GM13976 (cell line): ENCODE results near the gene TSG101.

Experiments used
- DNase-seq: peaks from one replicate; pipeline ENCODE4 v3.0.0; 2012; ENCODE audit warnings: low spot score
- in situ Hi-C: fragments of 300-500 bp; cut with MboI; formaldehyde crosslinking; loops from one replicate; pipeline ENCODE4 v1.12.0; 2022; ENCODE audit warnings: low sequenced_read_pairs, mixed read lengths, inconsistent platforms; ENCODE audit not compliant: unreplicated experiment
- TF ChIP-seq, protein P1 (sequence below): IDR thresholded peaks from 2 replicates; pipeline ENCODE4 v1.5.1; 2012; ENCODE audit warnings: borderline replicate concordance, mild to moderate bottlenecking; ENCODE audit not compliant: insufficient read depth; ENCODE audit errors: extremely low read depth, missing control alignments, control extremely low read depth

The TSG101 gene

DNA sequence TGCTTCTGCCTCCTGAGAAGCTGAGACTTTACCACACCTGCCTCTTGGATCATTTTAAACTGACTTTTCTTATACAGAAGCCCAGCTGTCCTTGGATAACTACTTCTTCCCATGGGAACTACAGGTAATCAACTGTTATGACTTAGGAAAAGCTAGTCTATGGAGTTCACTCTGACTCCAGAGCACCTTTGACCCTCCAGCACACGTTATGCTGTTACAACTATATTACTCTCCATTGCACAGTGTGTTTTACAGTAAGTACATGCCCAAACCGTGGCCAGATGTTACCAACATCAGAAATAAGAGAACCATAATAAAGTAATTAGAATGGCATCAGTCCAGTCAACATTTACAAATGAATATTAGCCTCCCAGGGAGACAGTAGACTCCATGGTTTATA is 21.3 kb upstream of the TSG101 start:
- in situ Hi-C loops = loop anchor here (10.0 kb wide), 1 partner anchor 207 kb away; no protein-coding TSS in a partner anchor
- TF ChIP-seq, protein P1, sequence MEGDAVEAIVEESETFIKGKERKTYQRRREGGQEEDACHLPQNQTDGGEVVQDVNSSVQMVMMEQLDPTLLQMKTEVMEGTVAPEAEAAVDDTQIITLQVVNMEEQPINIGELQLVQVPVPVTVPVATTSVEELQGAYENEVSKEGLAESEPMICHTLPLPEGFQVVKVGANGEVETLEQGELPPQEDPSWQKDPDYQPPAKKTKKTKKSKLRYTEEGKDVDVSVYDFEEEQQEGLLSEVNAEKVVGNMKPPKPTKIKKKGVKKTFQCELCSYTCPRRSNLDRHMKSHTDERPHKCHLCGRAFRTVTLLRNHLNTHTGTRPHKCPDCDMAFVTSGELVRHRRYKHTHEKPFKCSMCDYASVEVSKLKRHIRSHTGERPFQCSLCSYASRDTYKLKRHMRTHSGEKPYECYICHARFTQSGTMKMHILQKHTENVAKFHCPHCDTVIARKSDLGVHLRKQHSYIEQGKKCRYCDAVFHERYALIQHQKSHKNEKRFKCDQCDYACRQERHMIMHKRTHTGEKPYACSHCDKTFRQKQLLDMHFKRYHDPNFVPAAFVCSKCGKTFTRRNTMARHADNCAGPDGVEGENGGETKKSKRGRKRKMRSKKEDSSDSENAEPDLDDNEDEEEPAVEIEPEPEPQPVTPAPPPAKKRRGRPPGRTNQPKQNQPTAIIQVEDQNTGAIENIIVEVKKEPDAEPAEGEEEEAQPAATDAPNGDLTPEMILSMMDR = no peak
- no peak for DNase-seq

DNA sequence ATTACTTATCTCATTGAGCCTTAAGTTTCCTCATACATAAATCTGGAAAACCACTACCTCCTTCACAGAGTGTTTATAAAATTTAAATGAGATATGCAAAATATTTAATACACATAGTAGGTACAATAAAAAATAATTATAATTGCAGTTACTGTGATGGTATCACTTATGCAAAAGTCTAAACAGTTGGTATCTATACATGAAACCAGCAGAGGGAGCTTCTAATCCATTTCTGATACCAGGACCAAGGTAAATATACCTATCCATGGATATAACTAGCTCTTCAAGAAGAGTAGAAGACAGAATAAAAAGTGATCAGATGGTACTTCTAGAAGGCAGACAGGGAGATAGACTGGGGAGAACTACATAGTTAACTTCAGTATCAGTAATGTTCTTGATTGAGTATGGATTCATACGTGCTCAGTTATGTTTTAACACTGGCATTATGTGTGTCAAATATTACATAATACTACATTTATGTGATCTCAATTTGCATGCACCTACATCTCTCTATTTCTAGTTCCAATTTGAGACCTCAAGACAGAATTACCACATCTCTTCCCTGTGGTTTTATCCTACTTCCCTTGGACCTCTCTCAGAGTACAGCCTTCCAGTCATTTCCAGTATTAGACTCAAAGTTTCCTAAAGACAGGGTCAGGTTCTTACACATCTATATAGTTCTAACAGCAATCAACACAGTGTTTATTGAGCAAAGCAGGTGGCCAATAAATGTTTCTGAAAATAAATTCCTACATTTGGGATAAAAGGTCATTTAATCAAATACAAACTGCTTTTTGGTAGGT is 13.7 kb upstream of the TSG101 start:
- peak; percentile 54 for DNase-seq
- TF ChIP-seq, protein P1 = peak; percentile 23
- in situ Hi-C loops = loop anchor here (10.0 kb wide), 1 partner anchor 214 kb away; no protein-coding TSS in a partner anchor

DNA sequence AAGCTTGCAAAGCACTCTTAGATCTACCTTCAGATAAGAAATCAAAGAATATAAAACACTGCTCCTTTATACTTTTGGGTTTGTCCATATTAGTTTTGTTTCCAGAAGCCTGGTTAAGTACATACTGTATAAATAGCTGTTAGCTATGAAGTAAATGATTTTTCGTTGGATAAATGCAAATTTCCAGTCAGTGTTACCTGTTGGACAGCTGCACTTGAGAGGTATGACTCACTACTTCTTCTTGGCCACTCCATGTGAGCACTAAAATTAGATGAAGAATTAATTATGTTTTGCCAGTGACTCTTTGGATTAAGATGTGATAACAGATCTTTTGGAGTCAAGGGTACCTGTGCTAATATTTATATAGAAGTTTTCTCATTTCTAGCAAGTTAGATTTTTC is 9.5 kb upstream of the TSG101 start:
- no peak for DNase-seq
- TF ChIP-seq, protein P1 = no peak
- in situ Hi-C loops = no loop called here

DNA sequence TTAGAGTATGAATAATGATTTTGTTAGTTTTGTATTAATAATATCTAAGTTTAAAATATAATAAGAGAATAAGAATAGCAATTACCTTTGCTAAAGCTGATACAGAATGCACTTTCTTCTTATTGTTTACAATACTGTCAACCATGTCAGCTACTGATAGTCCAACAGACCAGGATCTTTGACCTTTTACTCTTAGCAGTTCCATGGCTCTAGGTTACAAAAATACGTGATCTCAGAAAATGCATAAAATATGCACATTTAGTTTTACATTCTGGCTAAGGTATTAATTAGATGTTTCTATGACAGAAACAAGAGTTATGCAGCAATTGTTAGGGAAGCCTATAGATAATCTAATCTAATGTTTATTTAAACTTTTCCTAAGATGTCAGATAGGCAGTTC is 7.5 kb upstream of the TSG101 start:
- in situ Hi-C loops = no loop called here
- TF ChIP-seq, protein P1 = no peak
- DNase-seq = no peak

DNA sequence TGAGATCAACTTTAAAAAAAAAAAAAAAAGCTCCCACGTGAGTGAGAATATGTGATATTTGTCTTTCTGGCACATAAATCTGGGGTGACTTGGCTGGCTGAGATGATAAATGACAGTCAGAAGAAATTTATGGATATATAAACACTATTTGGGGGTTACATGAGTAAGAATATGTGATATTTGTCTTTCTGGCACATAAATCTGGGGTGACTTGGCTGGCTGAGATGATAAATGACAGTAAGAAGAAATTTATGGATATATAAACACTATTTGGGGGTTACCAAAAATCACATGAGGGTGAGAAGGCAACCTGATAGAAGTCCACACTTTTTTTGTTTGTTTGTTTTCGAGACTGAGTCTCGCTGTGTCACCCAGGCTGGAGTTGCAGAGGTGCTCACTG is 6.6 kb upstream of the TSG101 start:
- in situ Hi-C loops = no loop called here
- TF ChIP-seq, protein P1 = no peak
- DNase-seq = no peak

DNA sequence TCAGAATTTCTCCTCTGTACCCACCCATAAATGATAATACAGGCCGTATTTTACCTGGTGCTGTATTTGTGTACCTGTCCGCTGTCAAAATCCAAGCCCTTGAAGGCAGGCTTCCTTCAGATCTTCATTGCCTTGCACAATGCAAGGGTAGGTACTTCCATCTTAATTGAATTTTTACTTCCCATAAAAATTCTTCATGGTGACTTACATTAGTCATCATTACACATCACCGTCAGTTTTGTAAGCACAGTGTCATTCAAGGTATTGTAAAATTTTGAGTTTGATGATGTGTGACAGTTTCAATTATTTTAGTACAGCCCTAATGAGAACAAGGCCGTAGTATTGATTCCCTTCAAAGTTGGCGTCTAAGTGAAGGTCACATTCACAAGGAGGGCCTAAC is 770 bp upstream of the TSG101 start:
- in situ Hi-C loops = no loop called here
- no peak for DNase-seq
- TF ChIP-seq, protein P1 = no peak
